Subcutaneous abdominal adipose tissue (tissue), 5 donors: ENCODE measurements around the gene OR4C12.
"Not testable (repeated sequence)": the region's sequence is repeated elsewhere in the genome, so short reads cannot be mapped to it uniquely, and the experiment has no call there.

Source experiments
- H3K27ac ChIP-seq: one replicate; pipeline ENCODE4 v1.7.0; 2013; ENCODE audit warnings: low read depth, mild to moderate bottlenecking, inconsistent platforms, low read length, moderate library complexity
- H3K27me3 ChIP-seq, 5 donors: one replicate each; pipeline ENCODE4 v1.7.0; 2013; ENCODE audit warnings: low read length in 5 of 5, inconsistent platforms in 1 of 5; ENCODE audit not compliant: control insufficient read depth in 5 of 5, insufficient read depth in 4 of 5
- H3K36me3 ChIP-seq, 5 donors: one replicate each; pipeline ENCODE4 v1.7.0; 2013; ENCODE audit warnings: low read length in 5 of 5; ENCODE audit not compliant: control insufficient read depth in 5 of 5, insufficient read depth in 5 of 5
- H3K4me1 ChIP-seq, 5 donors: one replicate each; pipeline ENCODE4 v1.7.0; 2013; ENCODE audit warnings: low read length in 5 of 5, mild to moderate bottlenecking in 3 of 5, moderate library complexity in 1 of 5; ENCODE audit not compliant: control insufficient read depth in 5 of 5, insufficient read depth in 5 of 5
- H3K4me3 ChIP-seq, 5 donors: one replicate each; pipeline ENCODE4 v1.7.0; 2013; ENCODE audit warnings: low read length in 5 of 5, low read depth in 1 of 5
- H3K9ac ChIP-seq, 5 donors: one replicate each; pipeline ENCODE4 v1.7.0; 2013; ENCODE audit warnings: low read length in 5 of 5, mild to moderate bottlenecking in 4 of 5, moderate library complexity in 3 of 5
- H3K9me3 ChIP-seq, 5 donors: one replicate each; pipeline ENCODE4 v1.7.0; 2013; ENCODE audit warnings: low read length in 5 of 5; ENCODE audit not compliant: control insufficient read depth in 5 of 5
- donor health status: healthy.
- donor health status: healthy.
- donor health status: healthy.
- donor health status: healthy.
- donor health status: healthy.

Gene OR4C12

DNA sequence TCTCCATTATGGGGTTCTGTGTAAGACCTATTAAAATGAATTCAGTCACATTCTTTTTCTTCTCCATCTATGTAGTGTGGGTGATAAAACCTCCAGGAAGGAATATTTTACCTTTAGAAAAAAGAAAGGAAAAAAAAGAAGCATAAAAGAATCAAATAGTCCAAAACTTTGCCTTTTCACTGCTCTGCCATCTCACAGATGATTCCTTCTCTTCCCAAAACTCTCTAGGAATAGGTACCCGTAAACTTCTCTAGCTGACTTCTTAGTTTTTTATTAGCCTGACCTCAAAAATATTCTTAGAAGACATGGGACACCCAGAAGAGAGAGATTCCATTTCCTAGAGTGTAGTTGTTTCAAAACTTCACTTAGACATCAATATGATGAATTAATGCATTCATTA, at the start of gene OR4C12:
TSS of gene OR4C12 (minus strand) at position 101 of the 400 bp plus-strand sequence. CDS start at position 67, 34 bp downstream.
- H3K36me3 ChIP-seq, H3K9me3 ChIP-seq, H3K27ac ChIP-seq, H3K4me3 ChIP-seq, H3K4me1 ChIP-seq, H3K27me3 ChIP-seq, H3K9ac ChIP-seq: not testable (repeated sequence)

- H3K4me1 ChIP-seq, result no peaks in the 10 kb centered on the region
- H3K9me3 ChIP-seq, result peaks cover 0 to 7% (median 3%) of the 10 kb centered on the region in 5 donors
- H3K27me3 ChIP-seq, result no peaks in the 10 kb centered on the region
- H3K27ac ChIP-seq, result no peak overlapping the region
- no peak overlapping the region for H3K9ac ChIP-seq
- H3K36me3 ChIP-seq, result no peaks in the 10 kb centered on the region
- no peak overlapping the region for H3K4me3 ChIP-seq
These were observed 47.9 kb upstream of the OR4C12 start for GRCh38 chr11:50030193-50030592.

DNA sequence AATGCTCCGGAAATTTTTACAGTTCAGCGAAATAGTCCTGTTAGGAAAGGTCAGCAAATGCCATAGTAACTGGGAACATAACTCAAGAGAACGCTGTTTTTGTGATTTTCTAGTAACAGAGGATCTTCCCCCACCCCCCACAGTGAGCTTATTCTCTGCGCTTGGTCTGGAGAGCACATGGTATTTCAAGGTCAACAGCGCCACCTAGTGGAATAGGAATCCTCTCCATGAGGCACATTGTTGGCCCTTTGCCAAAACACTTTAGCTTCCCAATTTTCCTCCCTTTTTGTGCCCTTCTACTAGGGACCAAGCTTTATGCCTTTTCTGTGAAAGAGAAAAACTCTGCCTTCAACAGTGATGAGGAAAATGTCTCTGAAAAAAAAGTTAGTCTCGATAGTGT, 13.2 kb upstream of the OR4C12 start:
- Histone ChIP-seq H3K27me3 (no peaks in the 10 kb centered on the region), H3K4me3 (no peak overlapping the region), H3K4me1 (no peaks in the 10 kb centered on the region), H3K9ac (no peak overlapping the region), H3K9me3 (peaks cover 0 to 15% (median 11%) of the 10 kb centered on the region in 5 donors), H3K36me3 (no peaks in the 10 kb centered on the region), H3K27ac (no peak overlapping the region)

- not testable (repeated sequence) for H3K4me1 ChIP-seq, H3K9ac ChIP-seq, H3K27ac ChIP-seq, H3K27me3 ChIP-seq, H3K9me3 ChIP-seq, H3K4me3 ChIP-seq, H3K36me3 ChIP-seq
These were observed 8.9 kb downstream of the OR4C12 start for GRCh38 chr11:49973439-49973838.

- Histone ChIP-seq H3K4me3 (no peak within 1 kb of the TSS), H3K27ac (no peak within 1 kb of the TSS), H3K27me3 (no peaks in the 10 kb centered on the region), H3K9me3 (peaks cover 0 to 2% (median 0%) of the 10 kb centered on the region in 5 donors), H3K4me1 (no peaks in the 10 kb centered on the region), H3K36me3 (no peaks in the 10 kb centered on the region), H3K9ac (no peak within 1 kb of the TSS)
These were observed 30.2 kb downstream of the OR4C12 start, which contains the start of gene OR4C13 for GRCh38 chr11:49952091-49952490. OR4C13 (plus strand) TSS chr11:49952391; CDS start chr11:49952423, 32 bp downstream.

GRCh38 chr11:49948701-49949100, 33.6 kb downstream of the OR4C12 start:
- not testable (repeated sequence) for H3K9me3 ChIP-seq, H3K27ac ChIP-seq, H3K4me1 ChIP-seq, H3K36me3 ChIP-seq, H3K27me3 ChIP-seq, H3K4me3 ChIP-seq, H3K9ac ChIP-seq
